ENCODE data around the gene LHFPL6.

DNA sequence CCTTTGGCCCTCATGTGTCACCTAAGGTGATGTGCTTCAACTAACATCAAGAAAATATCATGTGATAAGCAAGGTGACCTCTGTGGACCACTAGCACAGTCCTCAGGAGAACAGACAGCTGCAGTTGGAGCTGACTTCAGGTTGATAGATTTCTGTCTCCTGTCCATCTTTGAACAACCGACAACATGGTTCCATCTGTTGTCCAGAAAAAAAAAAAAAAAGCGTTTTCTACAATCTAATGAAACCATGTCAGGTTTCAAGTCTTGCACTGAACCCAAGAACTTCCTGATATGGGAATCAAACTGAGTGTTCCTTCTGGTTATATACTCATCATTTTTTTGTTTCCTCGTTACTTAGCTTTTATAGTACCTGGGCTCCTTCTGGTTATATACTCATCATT lies 75.7 kb downstream of the LHFPL6 start:
- TF ChIP-seq, protein P1, sequence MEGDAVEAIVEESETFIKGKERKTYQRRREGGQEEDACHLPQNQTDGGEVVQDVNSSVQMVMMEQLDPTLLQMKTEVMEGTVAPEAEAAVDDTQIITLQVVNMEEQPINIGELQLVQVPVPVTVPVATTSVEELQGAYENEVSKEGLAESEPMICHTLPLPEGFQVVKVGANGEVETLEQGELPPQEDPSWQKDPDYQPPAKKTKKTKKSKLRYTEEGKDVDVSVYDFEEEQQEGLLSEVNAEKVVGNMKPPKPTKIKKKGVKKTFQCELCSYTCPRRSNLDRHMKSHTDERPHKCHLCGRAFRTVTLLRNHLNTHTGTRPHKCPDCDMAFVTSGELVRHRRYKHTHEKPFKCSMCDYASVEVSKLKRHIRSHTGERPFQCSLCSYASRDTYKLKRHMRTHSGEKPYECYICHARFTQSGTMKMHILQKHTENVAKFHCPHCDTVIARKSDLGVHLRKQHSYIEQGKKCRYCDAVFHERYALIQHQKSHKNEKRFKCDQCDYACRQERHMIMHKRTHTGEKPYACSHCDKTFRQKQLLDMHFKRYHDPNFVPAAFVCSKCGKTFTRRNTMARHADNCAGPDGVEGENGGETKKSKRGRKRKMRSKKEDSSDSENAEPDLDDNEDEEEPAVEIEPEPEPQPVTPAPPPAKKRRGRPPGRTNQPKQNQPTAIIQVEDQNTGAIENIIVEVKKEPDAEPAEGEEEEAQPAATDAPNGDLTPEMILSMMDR (IDR thresholded peaks at IDR 0.05; ENCODE audit: borderline replicate concordance, extremely low read depth, low read length, poor library complexity, severe bottlenecking): no peak
- no peak for TF ChIP-seq EZH2 (IDR thresholded peaks at IDR 0.05; ENCODE audit: borderline replicate concordance, low read depth, low read length, severe bottlenecking)
